H1 (cell line): Measurements from ENCODE around the gene CFP. TPM values are rescaled to one million over a fixed set of nuclear protein-coding genes. Genes with fewer than 3 reads are reported as not detected.

Experiments
- BACH1 ChIP-seq: IDR thresholded peaks from 2 replicates; pipeline ENCODE4 v1.6.1; 2012; ENCODE audit warnings: low read length, improper control_type of control experiment
- CEBPB ChIP-seq: IDR thresholded peaks from 2 replicates; pipeline ENCODE4 v1.6.1; 2012; ENCODE audit warnings: low read depth, low read length
- EZH2 ChIP-seq: fragments of 200-600 bp; sonication (generic); IDR thresholded peaks from 2 replicates; pipeline ENCODE4 v1.7.1; 2012; ENCODE audit warnings: low read depth, mild to moderate bottlenecking, moderate library complexity, low read length, inconsistent platforms; ENCODE audit not compliant: severe bottlenecking
- PHF8 ChIP-seq: fragments of 200-600 bp; sonication (generic); conservative IDR thresholded peaks from 2 replicates; pipeline ENCODE4 v1.7.1; 2012; ENCODE audit warnings: low read depth, mild to moderate bottlenecking, inconsistent platforms, low read length, moderate library complexity
- POLR2AphosphoS5 ChIP-seq: IDR thresholded peaks from 2 replicates; pipeline ENCODE4 v1.6.1; 2011; ENCODE audit warnings: low read depth, low read length
- TEAD4 ChIP-seq: IDR thresholded peaks from 2 replicates; pipeline ENCODE4 v1.6.1; 2012; ENCODE audit warnings: low read depth, low read length, inconsistent platforms, mixed read lengths
- polyA plus RNA-seq, 7 experiments: library from polyadenylated mRNA; depleted of rRNA in 3 of 7; stranded (reverse) in 5 of 7; unstranded in 2 of 7; fragments of >200 nt in 5 of 7; fragments of 200-250 nt in 2 of 7; gene quantifications; 1 replicate in 5 of 7; 2 replicates in 1 of 7; 4 replicates in 1 of 7; pipeline versions ENCODE4 v1.2.1 to v1.2.3, GENCODE V29; 2011 to 2013; ENCODE audit warnings: missing spikeins in 2 of 7, mixed read lengths in 2 of 7
- total RNA-seq: library from RNA; stranded (reverse); fragmentation: NEBNext Ultra II Directional; extraction: Animal tissue kit (Norgen Biotek cat#: 25700); gene quantifications from 2 replicates; pipeline ENCODE4 v1.2.1, GENCODE V29; 2021
- TF ChIP-seq, protein P1 (sequence below): fragments of 300-600 bp; sonication (generic); IDR thresholded peaks from 2 replicates; pipeline ENCODE4 v1.7.1; 2012; ENCODE audit warnings: low read length, moderate library complexity, mild to moderate bottlenecking, inconsistent platforms; ENCODE audit not compliant: insufficient replicate concordance
- TF ChIP-seq, protein P2 (sequence below): IDR thresholded peaks from 2 replicates; pipeline ENCODE4 v1.6.1; 2012; ENCODE audit warnings: low read length, inconsistent platforms
- TF ChIP-seq, protein P3 (sequence below): IDR thresholded peaks from 2 replicates; pipeline ENCODE4 v1.6.1; 2011; ENCODE audit warnings: low read length, improper control_type of control experiment

Gene CFP
- total and polyA plus RNA-seq, 2 of the 8 experiments (the other 6 are each of a cell fraction or from before 2014, with no cell fraction given) = 0.76 to 2.2 TPM

DNA sequence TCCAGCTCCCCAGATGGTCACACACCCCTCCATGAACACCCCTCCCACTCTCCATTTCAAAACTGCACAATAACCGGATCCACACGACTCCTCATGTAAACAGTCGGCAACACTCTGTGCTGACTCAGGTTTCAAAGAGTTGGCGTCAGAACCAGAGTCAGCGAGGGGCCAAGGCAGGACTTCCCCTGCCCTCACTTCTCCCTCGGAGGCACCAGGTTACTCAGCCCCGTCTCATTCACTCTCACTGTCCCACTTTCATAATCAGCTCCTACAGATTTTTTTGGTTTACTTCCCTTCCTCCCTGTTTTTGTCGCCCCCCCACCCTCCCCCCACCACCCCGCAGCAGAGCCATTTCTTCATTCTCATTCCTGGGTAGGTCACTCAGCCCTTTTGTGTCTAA, 50.2 kb downstream of the CFP start (continued):
- TF ChIP-seq, protein P1, sequence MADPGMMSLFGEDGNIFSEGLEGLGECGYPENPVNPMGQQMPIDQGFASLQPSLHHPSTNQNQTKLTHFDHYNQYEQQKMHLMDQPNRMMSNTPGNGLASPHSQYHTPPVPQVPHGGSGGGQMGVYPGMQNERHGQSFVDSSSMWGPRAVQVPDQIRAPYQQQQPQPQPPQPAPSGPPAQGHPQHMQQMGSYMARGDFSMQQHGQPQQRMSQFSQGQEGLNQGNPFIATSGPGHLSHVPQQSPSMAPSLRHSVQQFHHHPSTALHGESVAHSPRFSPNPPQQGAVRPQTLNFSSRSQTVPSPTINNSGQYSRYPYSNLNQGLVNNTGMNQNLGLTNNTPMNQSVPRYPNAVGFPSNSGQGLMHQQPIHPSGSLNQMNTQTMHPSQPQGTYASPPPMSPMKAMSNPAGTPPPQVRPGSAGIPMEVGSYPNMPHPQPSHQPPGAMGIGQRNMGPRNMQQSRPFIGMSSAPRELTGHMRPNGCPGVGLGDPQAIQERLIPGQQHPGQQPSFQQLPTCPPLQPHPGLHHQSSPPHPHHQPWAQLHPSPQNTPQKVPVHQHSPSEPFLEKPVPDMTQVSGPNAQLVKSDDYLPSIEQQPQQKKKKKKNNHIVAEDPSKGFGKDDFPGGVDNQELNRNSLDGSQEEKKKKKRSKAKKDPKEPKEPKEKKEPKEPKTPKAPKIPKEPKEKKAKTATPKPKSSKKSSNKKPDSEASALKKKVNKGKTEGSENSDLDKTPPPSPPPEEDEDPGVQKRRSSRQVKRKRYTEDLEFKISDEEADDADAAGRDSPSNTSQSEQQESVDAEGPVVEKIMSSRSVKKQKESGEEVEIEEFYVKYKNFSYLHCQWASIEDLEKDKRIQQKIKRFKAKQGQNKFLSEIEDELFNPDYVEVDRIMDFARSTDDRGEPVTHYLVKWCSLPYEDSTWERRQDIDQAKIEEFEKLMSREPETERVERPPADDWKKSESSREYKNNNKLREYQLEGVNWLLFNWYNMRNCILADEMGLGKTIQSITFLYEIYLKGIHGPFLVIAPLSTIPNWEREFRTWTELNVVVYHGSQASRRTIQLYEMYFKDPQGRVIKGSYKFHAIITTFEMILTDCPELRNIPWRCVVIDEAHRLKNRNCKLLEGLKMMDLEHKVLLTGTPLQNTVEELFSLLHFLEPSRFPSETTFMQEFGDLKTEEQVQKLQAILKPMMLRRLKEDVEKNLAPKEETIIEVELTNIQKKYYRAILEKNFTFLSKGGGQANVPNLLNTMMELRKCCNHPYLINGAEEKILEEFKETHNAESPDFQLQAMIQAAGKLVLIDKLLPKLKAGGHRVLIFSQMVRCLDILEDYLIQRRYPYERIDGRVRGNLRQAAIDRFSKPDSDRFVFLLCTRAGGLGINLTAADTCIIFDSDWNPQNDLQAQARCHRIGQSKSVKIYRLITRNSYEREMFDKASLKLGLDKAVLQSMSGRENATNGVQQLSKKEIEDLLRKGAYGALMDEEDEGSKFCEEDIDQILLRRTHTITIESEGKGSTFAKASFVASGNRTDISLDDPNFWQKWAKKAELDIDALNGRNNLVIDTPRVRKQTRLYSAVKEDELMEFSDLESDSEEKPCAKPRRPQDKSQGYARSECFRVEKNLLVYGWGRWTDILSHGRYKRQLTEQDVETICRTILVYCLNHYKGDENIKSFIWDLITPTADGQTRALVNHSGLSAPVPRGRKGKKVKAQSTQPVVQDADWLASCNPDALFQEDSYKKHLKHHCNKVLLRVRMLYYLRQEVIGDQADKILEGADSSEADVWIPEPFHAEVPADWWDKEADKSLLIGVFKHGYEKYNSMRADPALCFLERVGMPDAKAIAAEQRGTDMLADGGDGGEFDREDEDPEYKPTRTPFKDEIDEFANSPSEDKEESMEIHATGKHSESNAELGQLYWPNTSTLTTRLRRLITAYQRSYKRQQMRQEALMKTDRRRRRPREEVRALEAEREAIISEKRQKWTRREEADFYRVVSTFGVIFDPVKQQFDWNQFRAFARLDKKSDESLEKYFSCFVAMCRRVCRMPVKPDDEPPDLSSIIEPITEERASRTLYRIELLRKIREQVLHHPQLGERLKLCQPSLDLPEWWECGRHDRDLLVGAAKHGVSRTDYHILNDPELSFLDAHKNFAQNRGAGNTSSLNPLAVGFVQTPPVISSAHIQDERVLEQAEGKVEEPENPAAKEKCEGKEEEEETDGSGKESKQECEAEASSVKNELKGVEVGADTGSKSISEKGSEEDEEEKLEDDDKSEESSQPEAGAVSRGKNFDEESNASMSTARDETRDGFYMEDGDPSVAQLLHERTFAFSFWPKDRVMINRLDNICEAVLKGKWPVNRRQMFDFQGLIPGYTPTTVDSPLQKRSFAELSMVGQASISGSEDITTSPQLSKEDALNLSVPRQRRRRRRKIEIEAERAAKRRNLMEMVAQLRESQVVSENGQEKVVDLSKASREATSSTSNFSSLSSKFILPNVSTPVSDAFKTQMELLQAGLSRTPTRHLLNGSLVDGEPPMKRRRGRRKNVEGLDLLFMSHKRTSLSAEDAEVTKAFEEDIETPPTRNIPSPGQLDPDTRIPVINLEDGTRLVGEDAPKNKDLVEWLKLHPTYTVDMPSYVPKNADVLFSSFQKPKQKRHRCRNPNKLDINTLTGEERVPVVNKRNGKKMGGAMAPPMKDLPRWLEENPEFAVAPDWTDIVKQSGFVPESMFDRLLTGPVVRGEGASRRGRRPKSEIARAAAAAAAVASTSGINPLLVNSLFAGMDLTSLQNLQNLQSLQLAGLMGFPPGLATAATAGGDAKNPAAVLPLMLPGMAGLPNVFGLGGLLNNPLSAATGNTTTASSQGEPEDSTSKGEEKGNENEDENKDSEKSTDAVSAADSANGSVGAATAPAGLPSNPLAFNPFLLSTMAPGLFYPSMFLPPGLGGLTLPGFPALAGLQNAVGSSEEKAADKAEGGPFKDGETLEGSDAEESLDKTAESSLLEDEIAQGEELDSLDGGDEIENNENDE = no peak
- TF ChIP-seq PHF8 (no peak), POLR2AphosphoS5 (no peak), EZH2 (no peak), CEBPB (no peak), BACH1 (no peak), TEAD4 (no peak)
- TF ChIP-seq, protein P2, sequence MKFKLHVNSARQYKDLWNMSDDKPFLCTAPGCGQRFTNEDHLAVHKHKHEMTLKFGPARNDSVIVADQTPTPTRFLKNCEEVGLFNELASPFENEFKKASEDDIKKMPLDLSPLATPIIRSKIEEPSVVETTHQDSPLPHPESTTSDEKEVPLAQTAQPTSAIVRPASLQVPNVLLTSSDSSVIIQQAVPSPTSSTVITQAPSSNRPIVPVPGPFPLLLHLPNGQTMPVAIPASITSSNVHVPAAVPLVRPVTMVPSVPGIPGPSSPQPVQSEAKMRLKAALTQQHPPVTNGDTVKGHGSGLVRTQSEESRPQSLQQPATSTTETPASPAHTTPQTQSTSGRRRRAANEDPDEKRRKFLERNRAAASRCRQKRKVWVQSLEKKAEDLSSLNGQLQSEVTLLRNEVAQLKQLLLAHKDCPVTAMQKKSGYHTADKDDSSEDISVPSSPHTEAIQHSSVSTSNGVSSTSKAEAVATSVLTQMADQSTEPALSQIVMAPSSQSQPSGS = no peak
- TF ChIP-seq, protein P3, sequence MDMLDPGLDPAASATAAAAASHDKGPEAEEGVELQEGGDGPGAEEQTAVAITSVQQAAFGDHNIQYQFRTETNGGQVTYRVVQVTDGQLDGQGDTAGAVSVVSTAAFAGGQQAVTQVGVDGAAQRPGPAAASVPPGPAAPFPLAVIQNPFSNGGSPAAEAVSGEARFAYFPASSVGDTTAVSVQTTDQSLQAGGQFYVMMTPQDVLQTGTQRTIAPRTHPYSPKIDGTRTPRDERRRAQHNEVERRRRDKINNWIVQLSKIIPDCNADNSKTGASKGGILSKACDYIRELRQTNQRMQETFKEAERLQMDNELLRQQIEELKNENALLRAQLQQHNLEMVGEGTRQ = no peak
